Activated naive CD8-positive, alpha-beta T cell treated with anti-CD3 and anti-CD28 coated beads for 36 hours (primary cell): ENCODE results near the gene RORC. TPM values are rescaled to one million over a fixed set of nuclear protein-coding genes. Genes with fewer than 3 reads are reported as not detected.

Source experiments
- DNase-seq: peaks from one replicate; pipeline ENCODE4 v3.0.0; 2021
- H3K27ac Mint-ChIP-seq: one replicate; pipeline ENCODE4 v1.8.0; 2022; ENCODE audit warnings: mild to moderate bottlenecking, moderate library complexity, mixed read lengths
- H3K27me3 Mint-ChIP-seq: one replicate; pipeline ENCODE4 v1.8.0; 2022; ENCODE audit warnings: mild to moderate bottlenecking, mixed read lengths
- H3K36me3 Mint-ChIP-seq: one replicate; pipeline ENCODE4 v1.8.0; 2021; ENCODE audit warnings: mild to moderate bottlenecking, mixed read lengths
- H3K4me1 Mint-ChIP-seq: one replicate; pipeline ENCODE4 v1.8.0; 2021; ENCODE audit warnings: mixed read lengths
- H3K4me3 Mint-ChIP-seq: one replicate; pipeline ENCODE4 v1.8.0; 2022; ENCODE audit warnings: mild to moderate bottlenecking, moderate library complexity, mixed read lengths
- H3K9me3 Mint-ChIP-seq: one replicate; pipeline ENCODE4 v1.8.0; 2022; ENCODE audit warnings: mixed read lengths
- total RNA-seq, 2 experiments: library from RNA; stranded (reverse); gene quantifications; one replicate each; pipeline ENCODE4 v1.2.3, GENCODE V29; 2021

Gene RORC
- total RNA-seq, 2 experiments from 2014 or later, result 0.06 to 0.12 TPM

GRCh38 chr1:151807766-151808165 is 23.8 kb downstream of the RORC start:
- no peak for DNase-seq
- Mint-ChIP-seq H3K9me3 (no peaks in the 10 kb centered on the region), H3K4me3 (no peak overlapping the region), H3K36me3 (no peaks in the 10 kb centered on the region), H3K27ac (no peak overlapping the region), H3K27me3 (no peaks in the 10 kb centered on the region), H3K4me1 (no peaks in the 10 kb centered on the region)

- Mint-ChIP-seq H3K36me3 (no peaks in the 10 kb centered on the region), H3K9me3 (no peaks in the 10 kb centered on the region), H3K27me3 (no peaks in the 10 kb centered on the region), H3K4me1 (no peaks in the 10 kb centered on the region), H3K27ac (no peak overlapping the region), H3K4me3 (no peak overlapping the region)
- no peak for DNase-seq
Measured at GRCh38 chr1:151807131-151807530, 24.5 kb downstream of the RORC start.

- Mint-ChIP-seq H3K27ac (no peak overlapping the region), H3K9me3 (no peaks in the 10 kb centered on the region), H3K27me3 (no peaks in the 10 kb centered on the region), H3K36me3 (no peaks in the 10 kb centered on the region), H3K4me1 (no peaks in the 10 kb centered on the region), H3K4me3 (no peak overlapping the region)
- DNase-seq, result no peak
Measured at GRCh38 chr1:151806170-151806569, 25.4 kb downstream of the RORC start.

GRCh38 chr1:151805066-151805820 is 26.4 kb downstream of the RORC start, which contains the start of gene LINGO4:
Gene LINGO4, minus strand, starts transcription at chr1:151805419. Its CDS starts 2,715 bp downstream, at chr1:151802704.
- no peak within 1 kb of the TSS for H3K4me3 Mint-ChIP-seq
- peaks cover 3% of the 10 kb centered on the region for H3K4me1 Mint-ChIP-seq
- H3K27ac Mint-ChIP-seq, result no peak within 1 kb of the TSS
- H3K9me3 Mint-ChIP-seq, result no peaks in the 10 kb centered on the region
- no peak for DNase-seq
- H3K36me3 Mint-ChIP-seq, result no peaks in the 10 kb centered on the region
- H3K27me3 Mint-ChIP-seq, result no peaks in the 10 kb centered on the region

- no peaks in the 10 kb centered on the region for H3K36me3 Mint-ChIP-seq
- DNase-seq, result no peak
- peaks cover 3% of the 10 kb centered on the region for H3K4me1 Mint-ChIP-seq
- no peak overlapping the region for H3K4me3 Mint-ChIP-seq
- no peaks in the 10 kb centered on the region for H3K27me3 Mint-ChIP-seq
- H3K9me3 Mint-ChIP-seq, result no peaks in the 10 kb centered on the region
- no peak overlapping the region for H3K27ac Mint-ChIP-seq
Measured at GRCh38 chr1:151803915-151804314, 27.7 kb downstream of the RORC start.

- Mint-ChIP-seq H3K36me3 (no peaks in the 10 kb centered on the region), H3K27ac (no peak overlapping the region), H3K4me3 (no peak overlapping the region), H3K4me1 (peaks cover 3% of the 10 kb centered on the region), H3K27me3 (no peaks in the 10 kb centered on the region), H3K9me3 (no peaks in the 10 kb centered on the region)
- no peak for DNase-seq
Measured at GRCh38 chr1:151803164-151803563, 28.4 kb downstream of the RORC start.

- H3K27me3 Mint-ChIP-seq, result no peaks in the 10 kb centered on the region
- H3K9me3 Mint-ChIP-seq, result no peaks in the 10 kb centered on the region
- no peak for DNase-seq
- no peaks in the 10 kb centered on the region for H3K36me3 Mint-ChIP-seq
- no peak overlapping the region for H3K27ac Mint-ChIP-seq
- H3K4me3 Mint-ChIP-seq, result no peak overlapping the region
- peaks cover 3% of the 10 kb centered on the region for H3K4me1 Mint-ChIP-seq
Measured at GRCh38 chr1:151802372-151802771, 29.2 kb downstream of the RORC start.

GRCh38 chr1:151801846-151802245 is 29.8 kb downstream of the RORC start:
- Mint-ChIP-seq H3K4me1 (peaks cover 3% of the 10 kb centered on the region), H3K36me3 (no peaks in the 10 kb centered on the region), H3K4me3 (no peak overlapping the region), H3K27me3 (no peaks in the 10 kb centered on the region), H3K9me3 (no peaks in the 10 kb centered on the region), H3K27ac (no peak overlapping the region)
- no peak for DNase-seq

- no peaks in the 10 kb centered on the region for H3K9me3 Mint-ChIP-seq
- no peak for DNase-seq
- H3K4me1 Mint-ChIP-seq, result peaks cover 3% of the 10 kb centered on the region
- no peaks in the 10 kb centered on the region for H3K27me3 Mint-ChIP-seq
- no peaks in the 10 kb centered on the region for H3K36me3 Mint-ChIP-seq
- no peak overlapping the region for H3K4me3 Mint-ChIP-seq
- H3K27ac Mint-ChIP-seq, result no peak overlapping the region
Measured at GRCh38 chr1:151801310-151801820, 30.2 kb downstream of the RORC start.

GRCh38 chr1:151800830-151801229 is 30.8 kb downstream of the RORC start:
- no peaks in the 10 kb centered on the region for H3K36me3 Mint-ChIP-seq
- no peak for DNase-seq
- no peaks in the 10 kb centered on the region for H3K9me3 Mint-ChIP-seq
- no peaks in the 10 kb centered on the region for H3K27me3 Mint-ChIP-seq
- H3K4me3 Mint-ChIP-seq, result no peak overlapping the region
- no peak overlapping the region for H3K27ac Mint-ChIP-seq
- peaks cover 3% of the 10 kb centered on the region for H3K4me1 Mint-ChIP-seq

- peaks cover 3% of the 10 kb centered on the region for H3K4me1 Mint-ChIP-seq
- H3K36me3 Mint-ChIP-seq, result no peaks in the 10 kb centered on the region
- H3K4me3 Mint-ChIP-seq, result no peak overlapping the region
- H3K9me3 Mint-ChIP-seq, result no peaks in the 10 kb centered on the region
- no peaks in the 10 kb centered on the region for H3K27me3 Mint-ChIP-seq
- no peak overlapping the region for H3K27ac Mint-ChIP-seq
- DNase-seq, result no peak
Measured at GRCh38 chr1:151799179-151800022, 32.2 kb downstream of the RORC start.

GRCh38 chr1:151798571-151798970 is 33.0 kb downstream of the RORC start:
- H3K36me3 Mint-ChIP-seq, result no peaks in the 10 kb centered on the region
- H3K27me3 Mint-ChIP-seq, result no peaks in the 10 kb centered on the region
- H3K27ac Mint-ChIP-seq, result no peak overlapping the region
- no peak overlapping the region for H3K4me3 Mint-ChIP-seq
- no peak for DNase-seq
- no peaks in the 10 kb centered on the region for H3K9me3 Mint-ChIP-seq
- peaks cover 3% of the 10 kb centered on the region for H3K4me1 Mint-ChIP-seq

- Mint-ChIP-seq H3K4me1 (peaks cover 24% of the 10 kb centered on the region), H3K9me3 (no peaks in the 10 kb centered on the region), H3K27ac (peak overlapping the region; percentile 90), H3K27me3 (no peaks in the 10 kb centered on the region), H3K36me3 (peaks cover 4% of the 10 kb centered on the region), H3K4me3 (peak overlapping the region; percentile 91)
- DNase-seq, result peak; percentile 14
Measured at GRCh38 chr1:151790940-151791651, 40.5 kb downstream of the RORC start.

- H3K36me3 Mint-ChIP-seq, result peaks cover 4% of the 10 kb centered on the region
- no peaks in the 10 kb centered on the region for H3K27me3 Mint-ChIP-seq
- H3K27ac Mint-ChIP-seq, result peak within 1 kb of the TSS; percentile 90
- H3K4me1 Mint-ChIP-seq, result peaks cover 24% of the 10 kb centered on the region
- peak within 1 kb of the TSS; percentile 91 for H3K4me3 Mint-ChIP-seq
- DNase-seq, result peak; percentile 99
- H3K9me3 Mint-ChIP-seq, result no peaks in the 10 kb centered on the region
Measured at GRCh38 chr1:151790071-151790939, 41.3 kb downstream of the RORC start, which contains the start of gene TDRKH. Gene TDRKH, minus strand, starts transcription at chr1:151790500. Its CDS starts 7,478 bp downstream, at chr1:151783022.
